Upper lobe of right lung (tissue), 1 donor: ENCODE data around the gene BCL11B. TPM values are rescaled to one million over a fixed set of nuclear protein-coding genes. Genes with fewer than 3 reads are reported as not detected.
A peak's percentile ranks its signal among the peaks of the same experiment; 100 is the strongest.

Experiments used
- ATAC-seq: fragments of 200-7000 bp; cut with Tn5 transposase; one replicate; pipeline ENCODE4 v1.9.1; 2020; ENCODE audit warnings: mild to moderate bottlenecking, moderate library complexity
- DNase-seq: peaks from one replicate; pipeline ENCODE4 v3.0.0-alpha.2; 2020
- H3K27ac ChIP-seq: fragments of 200-600 bp; one replicate; pipeline ENCODE4 v1.8.0; 2022
- H3K27me3 ChIP-seq: fragments of 200-600 bp; one replicate; pipeline ENCODE4 v1.8.0; 2022; ENCODE audit warnings: mild to moderate bottlenecking
- H3K36me3 ChIP-seq: fragments of 200-600 bp; one replicate; pipeline ENCODE4 v1.8.0; 2022
- H3K4me1 ChIP-seq: fragments of 200-600 bp; one replicate; pipeline ENCODE4 v1.8.0; 2022
- H3K4me3 ChIP-seq: fragments of 200-600 bp; one replicate; pipeline ENCODE4 v1.8.0; 2022; ENCODE audit warnings: mild to moderate bottlenecking
- H3K9me3 ChIP-seq: fragments of 200-600 bp; one replicate; pipeline ENCODE4 v1.8.0; 2022
- intact Hi-C: fragments of 100-400 bp; cut with DNase I; formaldehyde crosslinking; loops from one replicate; pipeline ENCODE4 v1.11.0; 2022
- total RNA-seq: library from RNA; stranded (reverse); fragmentation: NEBNext Ultra II Directional; extraction: Animal tissue kit (Norgen Biotek cat#: 25700); gene quantifications from one replicate; pipeline ENCODE4 v1.2.1, GENCODE V29; 2021
- TF ChIP-seq, protein P1 (sequence below): fragments of 200-600 bp; IDR thresholded peaks from one replicate; pipeline ENCODE4 v1.8.0; 2022; ENCODE audit warnings: antibody characterized with exemption
- donor health status: DM: no; HTN: yes; CAD: no; lungs with severe emphysema.

Gene BCL11B
- total RNA-seq, 1 donor from 2014 or later = 2.4 TPM

DNA sequence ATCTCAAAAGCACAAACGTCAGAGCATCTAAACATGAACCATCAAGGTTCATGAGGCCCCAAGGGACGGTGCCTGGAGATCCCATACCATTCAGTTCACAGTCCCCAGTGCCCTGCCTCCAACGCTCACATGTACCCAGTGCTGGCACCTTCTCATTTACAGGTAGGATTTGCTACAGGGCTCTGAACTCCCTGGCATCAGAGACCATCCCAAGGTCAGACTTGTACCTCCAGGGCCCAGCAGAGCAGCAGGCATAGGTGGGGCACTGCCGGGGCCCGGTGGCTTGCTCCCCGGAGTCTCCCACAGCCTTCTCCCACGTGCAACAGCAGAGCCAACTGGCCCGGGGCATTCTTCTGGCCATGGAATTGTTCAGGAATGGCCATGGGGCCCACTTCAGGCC is 114.8 kb downstream of the BCL11B start:
- H3K27ac ChIP-seq = no peak overlapping the region
- no peaks in the 10 kb centered on the region for H3K36me3 ChIP-seq
- H3K9me3 ChIP-seq = no peaks in the 10 kb centered on the region
- DNase-seq = no peak
- no peaks in the 10 kb centered on the region for H3K27me3 ChIP-seq
- H3K4me1 ChIP-seq = peaks cover 15% of the 10 kb centered on the region
- TF ChIP-seq, protein P1, sequence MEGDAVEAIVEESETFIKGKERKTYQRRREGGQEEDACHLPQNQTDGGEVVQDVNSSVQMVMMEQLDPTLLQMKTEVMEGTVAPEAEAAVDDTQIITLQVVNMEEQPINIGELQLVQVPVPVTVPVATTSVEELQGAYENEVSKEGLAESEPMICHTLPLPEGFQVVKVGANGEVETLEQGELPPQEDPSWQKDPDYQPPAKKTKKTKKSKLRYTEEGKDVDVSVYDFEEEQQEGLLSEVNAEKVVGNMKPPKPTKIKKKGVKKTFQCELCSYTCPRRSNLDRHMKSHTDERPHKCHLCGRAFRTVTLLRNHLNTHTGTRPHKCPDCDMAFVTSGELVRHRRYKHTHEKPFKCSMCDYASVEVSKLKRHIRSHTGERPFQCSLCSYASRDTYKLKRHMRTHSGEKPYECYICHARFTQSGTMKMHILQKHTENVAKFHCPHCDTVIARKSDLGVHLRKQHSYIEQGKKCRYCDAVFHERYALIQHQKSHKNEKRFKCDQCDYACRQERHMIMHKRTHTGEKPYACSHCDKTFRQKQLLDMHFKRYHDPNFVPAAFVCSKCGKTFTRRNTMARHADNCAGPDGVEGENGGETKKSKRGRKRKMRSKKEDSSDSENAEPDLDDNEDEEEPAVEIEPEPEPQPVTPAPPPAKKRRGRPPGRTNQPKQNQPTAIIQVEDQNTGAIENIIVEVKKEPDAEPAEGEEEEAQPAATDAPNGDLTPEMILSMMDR = no peak
- ATAC-seq = no peak
- intact Hi-C loops = no loop called here
- H3K4me3 ChIP-seq = no peak overlapping the region

DNA sequence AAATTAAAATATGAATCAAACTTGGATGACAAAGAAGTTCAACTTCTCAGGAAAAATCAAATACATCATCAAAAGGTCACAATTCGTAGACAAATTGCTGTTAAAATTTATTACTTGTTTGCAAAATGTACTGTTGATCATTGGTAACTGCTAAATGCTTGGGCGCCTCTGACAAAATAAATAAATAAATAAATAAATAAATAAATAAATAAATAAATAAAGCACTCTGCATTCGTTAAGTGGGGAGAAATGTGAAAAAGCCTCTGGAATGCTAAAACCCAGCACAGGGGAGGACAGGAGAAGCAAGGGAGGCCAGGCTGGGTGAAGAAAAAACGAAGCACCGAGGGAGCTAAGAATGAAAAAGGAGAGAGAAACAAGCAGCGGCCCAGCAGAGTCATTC is 115.2 kb downstream of the BCL11B start:
- TF ChIP-seq, protein P1 = no peak
- Histone ChIP-seq H3K4me3 (no peak overlapping the region), H3K27ac (no peak overlapping the region), H3K27me3 (no peaks in the 10 kb centered on the region), H3K4me1 (peaks cover 15% of the 10 kb centered on the region), H3K9me3 (no peaks in the 10 kb centered on the region), H3K36me3 (no peaks in the 10 kb centered on the region)
- ATAC-seq (no peak), DNase-seq (no peak)
- intact Hi-C loops = no loop called here

DNA sequence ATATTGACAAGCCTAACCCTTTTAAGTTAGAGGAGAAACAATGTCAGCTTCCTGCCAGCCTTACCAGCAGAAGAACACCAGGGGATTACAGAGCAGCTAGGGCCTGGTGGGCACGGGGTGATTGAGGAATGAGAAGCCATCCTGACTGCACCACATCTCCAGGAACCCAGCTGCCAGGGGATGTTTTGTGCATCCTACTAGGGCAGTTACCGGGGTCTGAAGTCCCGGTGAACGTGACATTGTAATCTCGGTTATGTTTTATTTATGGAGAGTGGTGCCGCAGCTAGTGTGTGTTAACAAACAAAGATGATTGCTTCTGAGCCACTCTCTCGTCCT is 115.9 kb downstream of the BCL11B start:
- Histone ChIP-seq H3K4me3 (no peak overlapping the region), H3K9me3 (no peaks in the 10 kb centered on the region), H3K27ac (no peak overlapping the region), H3K36me3 (no peaks in the 10 kb centered on the region), H3K4me1 (peaks cover 15% of the 10 kb centered on the region), H3K27me3 (no peaks in the 10 kb centered on the region)
- no peak for DNase-seq
- ATAC-seq = no peak
- intact Hi-C loops = no loop called here
- TF ChIP-seq, protein P1 = no peak

DNA sequence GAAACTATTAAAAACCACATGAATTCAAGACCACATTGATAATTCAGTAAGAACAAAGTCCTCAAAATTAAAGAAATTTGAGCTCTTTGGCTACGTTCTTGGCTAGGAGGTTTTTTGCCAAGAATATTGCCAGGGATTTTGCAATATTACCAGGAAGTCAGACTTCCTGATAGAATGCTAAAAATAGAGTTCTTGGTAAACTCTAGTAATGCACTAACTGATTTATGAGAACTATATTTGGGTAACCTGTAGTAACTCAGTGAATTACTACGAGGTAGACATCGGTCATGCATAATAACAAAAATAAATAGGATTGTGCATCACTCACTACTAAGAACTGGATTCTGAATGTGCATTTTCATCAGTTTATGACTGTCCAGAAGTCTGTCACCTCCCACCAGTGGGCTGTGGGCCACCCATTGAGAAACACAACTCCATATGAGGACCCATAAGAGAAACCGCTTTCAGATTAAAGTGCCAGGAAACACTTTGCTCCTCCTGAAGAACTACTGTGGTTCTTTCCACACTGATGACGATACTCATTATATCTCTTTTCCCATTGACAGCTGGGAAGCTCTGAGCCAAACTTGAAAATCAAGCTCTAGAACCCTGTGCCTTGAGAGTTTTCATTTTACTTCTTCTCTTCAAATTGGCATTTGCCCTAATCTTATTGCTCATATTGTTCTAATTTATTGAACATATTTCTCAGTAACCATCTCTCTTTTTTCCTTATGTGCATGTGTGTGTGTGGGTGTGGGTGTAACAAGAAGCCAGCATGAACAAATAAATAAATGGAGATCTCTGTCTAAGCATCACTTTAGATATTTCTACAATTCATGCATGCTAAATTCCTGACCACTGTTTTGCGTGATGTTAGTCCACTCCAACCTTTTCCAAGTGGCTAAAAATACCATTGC is 116.6 kb downstream of the BCL11B start:
- peak overlapping the region; percentile 42 for H3K27ac ChIP-seq
- DNase-seq = no peak
- H3K36me3 ChIP-seq = no peaks in the 10 kb centered on the region
- TF ChIP-seq, protein P1 = no peak
- H3K4me1 ChIP-seq = peaks cover 15% of the 10 kb centered on the region
- H3K4me3 ChIP-seq = no peak overlapping the region
- ATAC-seq = peak; percentile 68
- intact Hi-C loops = no loop called here
- no peaks in the 10 kb centered on the region for H3K27me3 ChIP-seq
- no peaks in the 10 kb centered on the region for H3K9me3 ChIP-seq

DNA sequence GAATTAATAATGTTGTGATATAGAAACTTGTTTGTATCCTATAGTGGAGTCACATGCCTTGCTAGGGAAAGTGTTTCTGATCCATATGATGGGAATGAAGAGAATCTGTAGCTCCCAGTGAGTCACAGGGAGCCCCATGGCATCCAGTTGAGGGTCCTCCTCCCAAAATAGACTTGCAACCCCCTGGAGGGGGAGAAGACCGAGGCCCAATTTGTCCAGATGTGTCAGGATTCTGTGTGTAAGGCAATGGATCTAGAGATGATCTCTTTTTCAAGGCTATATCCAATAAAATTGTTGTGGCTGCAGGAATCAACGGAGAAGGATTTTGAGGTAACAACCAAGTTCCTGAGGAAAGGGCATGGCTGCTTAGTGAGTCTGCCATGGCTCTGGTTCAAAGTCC is 121.8 kb downstream of the BCL11B start:
- no peak overlapping the region for H3K4me3 ChIP-seq
- TF ChIP-seq, protein P1 = no peak
- H3K27ac ChIP-seq = no peak overlapping the region
- peaks cover 6% of the 10 kb centered on the region for H3K4me1 ChIP-seq
- no peak for DNase-seq
- no peaks in the 10 kb centered on the region for H3K9me3 ChIP-seq
- ATAC-seq = no peak
- no peaks in the 10 kb centered on the region for H3K27me3 ChIP-seq
- H3K36me3 ChIP-seq = no peaks in the 10 kb centered on the region
- intact Hi-C loops = no loop called here
